WERI-Rb-1 (cell line): ENCODE data around the gene TMEM52.

Experiments used
- DNase-seq: peaks from one replicate; pipeline ENCODE4 v3.0.0-alpha.2; 2020
- H3K27ac ChIP-seq: fragments of 250-450 bp; sonication (Bioruptor Pico); 2 replicates; pipeline ENCODE4 v1.5.1; 2020; ENCODE audit warnings: mild to moderate bottlenecking, moderate library complexity
- H3K27me3 ChIP-seq: fragments of 250-450 bp; sonication (Bioruptor Pico); 2 replicates; pipeline ENCODE4 v1.5.1; 2021; ENCODE audit warnings: mild to moderate bottlenecking, low read depth, moderate library complexity; ENCODE audit not compliant: insufficient read depth, severe bottlenecking
- H3K36me3 ChIP-seq: fragments of 250-450 bp; sonication (Bioruptor Pico); 2 replicates; pipeline ENCODE4 v1.5.1; 2020; ENCODE audit warnings: mild to moderate bottlenecking, moderate library complexity
- H3K4me3 ChIP-seq: 2 replicates; pipeline ENCODE4 v1.5.1; 2011; ENCODE audit warnings: low read depth, mild to moderate bottlenecking, control low read depth, low read length
- H3K9me3 ChIP-seq: fragments of 250-450 bp; sonication (Bioruptor Pico); 2 replicates; pipeline ENCODE4 v1.5.1; 2021; ENCODE audit warnings: mild to moderate bottlenecking, moderate library complexity; ENCODE audit not compliant: severe bottlenecking
- CTCF ChIP-seq: IDR thresholded peaks from 2 replicates; pipeline ENCODE4 v1.5.1; 2011; ENCODE audit warnings: low read depth, mild to moderate bottlenecking, control low read depth, inconsistent platforms, low read length

TMEM52 gene

GRCh38 chr1:1954015-1954414, 34.9 kb upstream of the TMEM52 start:
- Histone ChIP-seq H3K27ac (no peak overlapping the region), H3K27me3 (no peaks in the 10 kb centered on the region), H3K4me3 (no peak overlapping the region)

GRCh38 chr1:1950940-1951339, 31.9 kb upstream of the TMEM52 start:
- Histone ChIP-seq H3K4me3 (no peak overlapping the region), H3K36me3 (no peaks in the 10 kb centered on the region), H3K27ac (no peak overlapping the region), H3K27me3 (no peaks in the 10 kb centered on the region), H3K9me3 (no peaks in the 10 kb centered on the region)
- TF ChIP-seq CTCF, result no peak
- DNase-seq, result no peak

More at GRCh38 chr1:1954015-1954414, 34.9 kb upstream of the TMEM52 start:
- H3K9me3 ChIP-seq, result no peaks in the 10 kb centered on the region
- DNase-seq, result no peak
- H3K36me3 ChIP-seq, result no peaks in the 10 kb centered on the region
- no peak for TF ChIP-seq CTCF

GRCh38 chr1:1948783-1949182, 29.7 kb upstream of the TMEM52 start:
- TF ChIP-seq CTCF, result no peak
- H3K4me3 ChIP-seq, result no peak overlapping the region

GRCh38 chr1:1947493-1947892, 28.4 kb upstream of the TMEM52 start:
- no peak overlapping the region for H3K27ac ChIP-seq
- no peak for DNase-seq
- H3K9me3 ChIP-seq, result no peaks in the 10 kb centered on the region
- no peaks in the 10 kb centered on the region for H3K27me3 ChIP-seq
- no peak overlapping the region for H3K4me3 ChIP-seq
- no peak for TF ChIP-seq CTCF
- H3K36me3 ChIP-seq, result no peaks in the 10 kb centered on the region

More at GRCh38 chr1:1948783-1949182, 29.7 kb upstream of the TMEM52 start:
- H3K27ac ChIP-seq, result no peak overlapping the region
- H3K27me3 ChIP-seq, result no peaks in the 10 kb centered on the region
- no peaks in the 10 kb centered on the region for H3K9me3 ChIP-seq
- H3K36me3 ChIP-seq, result no peaks in the 10 kb centered on the region
- no peak for DNase-seq

GRCh38 chr1:1946540-1946939, 27.5 kb upstream of the TMEM52 start:
- no peaks in the 10 kb centered on the region for H3K36me3 ChIP-seq
- no peak for TF ChIP-seq CTCF
- no peaks in the 10 kb centered on the region for H3K9me3 ChIP-seq
- H3K27me3 ChIP-seq, result no peaks in the 10 kb centered on the region
- H3K4me3 ChIP-seq, result no peak overlapping the region
- no peak overlapping the region for H3K27ac ChIP-seq
- DNase-seq, result no peak

GRCh38 chr1:1945782-1946393, 26.8 kb upstream of the TMEM52 start:
- Histone ChIP-seq H3K9me3 (no peaks in the 10 kb centered on the region), H3K36me3 (no peaks in the 10 kb centered on the region), H3K27me3 (no peaks in the 10 kb centered on the region), H3K27ac (no peak overlapping the region), H3K4me3 (no peak overlapping the region)
- no peak for DNase-seq
- TF ChIP-seq CTCF, result no peak
